GM21526 (cell line): ENCODE results near the gene ZFYVE28.
"Not testable (repeated sequence)": the region's sequence is repeated elsewhere in the genome, so short reads cannot be mapped to it uniquely, and the experiment has no call there.

Experiments used
- ATAC-seq: cut with Tn5 transposase; IDR thresholded peaks from one replicate; pipeline ENCODE4 v1.9.1; 2021; ENCODE audit warnings: moderate library complexity; ENCODE audit not compliant: unreplicated experiment, low FRiP score

ZFYVE28 gene

GRCh38 chr4:2394528-2394927 is 23.9 kb downstream of the ZFYVE28 start:
- ATAC-seq = no peak

- ATAC-seq = no peak
These were observed 24.8 kb downstream of the ZFYVE28 start for GRCh38 chr4:2393353-2394270.

GRCh38 chr4:2390784-2391421 is 27.5 kb downstream of the ZFYVE28 start:
- no peak for ATAC-seq

- no peak for ATAC-seq
These were observed 28.3 kb downstream of the ZFYVE28 start for GRCh38 chr4:2390146-2390545.

GRCh38 chr4:2389691-2390090 is 28.8 kb downstream of the ZFYVE28 start:
- no peak for ATAC-seq

GRCh38 chr4:2388429-2389182 is 29.8 kb downstream of the ZFYVE28 start:
- ATAC-seq = no peak

GRCh38 chr4:2387829-2388228 is 30.6 kb downstream of the ZFYVE28 start:
- no peak for ATAC-seq

GRCh38 chr4:2387218-2387617 is 31.2 kb downstream of the ZFYVE28 start:
- no peak for ATAC-seq

GRCh38 chr4:2386717-2387116 is 31.7 kb downstream of the ZFYVE28 start:
- ATAC-seq = no peak

- ATAC-seq = no peak
These were observed 32.9 kb downstream of the ZFYVE28 start for GRCh38 chr4:2385516-2385915.

GRCh38 chr4:2384245-2384644 is 34.2 kb downstream of the ZFYVE28 start:
- ATAC-seq = no peak

- no peak for ATAC-seq
These were observed 34.7 kb downstream of the ZFYVE28 start for GRCh38 chr4:2383760-2384159.

GRCh38 chr4:2383220-2383631 is 35.2 kb downstream of the ZFYVE28 start:
- not testable (repeated sequence) for ATAC-seq

GRCh38 chr4:2382769-2383202 is 35.7 kb downstream of the ZFYVE28 start:
- ATAC-seq = not testable (repeated sequence)

GRCh38 chr4:2380589-2380988 is 37.9 kb downstream of the ZFYVE28 start:
- ATAC-seq = not testable (repeated sequence)

GRCh38 chr4:2378898-2379297 is 39.5 kb downstream of the ZFYVE28 start:
- no peak for ATAC-seq

GRCh38 chr4:2378401-2378800 is 40.0 kb downstream of the ZFYVE28 start:
- ATAC-seq = no peak

- no peak for ATAC-seq
These were observed 41.2 kb downstream of the ZFYVE28 start for GRCh38 chr4:2377241-2377640.

GRCh38 chr4:2375427-2375826 is 43.0 kb downstream of the ZFYVE28 start:
- ATAC-seq = no peak

- ATAC-seq = no peak
These were observed 44.9 kb downstream of the ZFYVE28 start for GRCh38 chr4:2373532-2373931.

GRCh38 chr4:2372488-2373030 is 45.9 kb downstream of the ZFYVE28 start:
- no peak for ATAC-seq
